Esophagus (tissue), 2 donors: ENCODE data around the gene TRIP13. TPM values are rescaled to one million over a fixed set of nuclear protein-coding genes. Genes with fewer than 3 reads are reported as not detected.

Source experiments
- polyA plus RNA-seq, 2 donors: library from polyadenylated mRNA; stranded (reverse); fragments of 200-250 nt; gene quantifications; one replicate each; pipeline ENCODE4 v1.2.3, GENCODE V29; 2013
- donor health status: healthy with polysubstance abuse.
- donor health status: Bipolar disorder and iron deficiency.

The TRIP13 gene
- polyA plus RNA-seq, 2 donors: 4.3 to 6.6 TPM

Other genes starting within 250 kb of the TRIP13 start
- 1 to 10 TPM; 1.7 to 2.7 TPM for gene TPPP, start 199.5 kb upstream of the TRIP13 start, polyA plus RNA-seq
- gene ZDHHC11B, start 108.2 kb upstream of the TRIP13 start, polyA plus RNA-seq: 1 to 10 TPM; 2.6 to 5.2 TPM
- 1 to 10 TPM; 2.4 to 4.0 TPM for gene ZDHHC11, start 41.9 kb upstream of the TRIP13 start, polyA plus RNA-seq
- 10 to 100 TPM; 18.4 to 20.6 TPM for gene BRD9, start 83 bp upstream of the TRIP13 start, polyA plus RNA-seq
- gene NKD2, start 115.9 kb downstream of the TRIP13 start, polyA plus RNA-seq: 1 to 10 TPM; 4.2 to 4.5 TPM
- gene SLC12A7, start 219.2 kb downstream of the TRIP13 start, polyA plus RNA-seq: 1 to 10 TPM; 4.0 to 4.7 TPM